Non-pigmented ciliary epithelial cell (primary cell): ENCODE results near the gene PALLD.

Experiments used
- DNase-seq: peaks from one replicate; pipeline ENCODE4 v3.0.0-alpha.2; 2010; ENCODE audit warnings: low read depth

PALLD gene

GRCh38 chr4:168734703-168735678 lies 238.1 kb downstream of the PALLD start:
- no peak for DNase-seq

DNA sequence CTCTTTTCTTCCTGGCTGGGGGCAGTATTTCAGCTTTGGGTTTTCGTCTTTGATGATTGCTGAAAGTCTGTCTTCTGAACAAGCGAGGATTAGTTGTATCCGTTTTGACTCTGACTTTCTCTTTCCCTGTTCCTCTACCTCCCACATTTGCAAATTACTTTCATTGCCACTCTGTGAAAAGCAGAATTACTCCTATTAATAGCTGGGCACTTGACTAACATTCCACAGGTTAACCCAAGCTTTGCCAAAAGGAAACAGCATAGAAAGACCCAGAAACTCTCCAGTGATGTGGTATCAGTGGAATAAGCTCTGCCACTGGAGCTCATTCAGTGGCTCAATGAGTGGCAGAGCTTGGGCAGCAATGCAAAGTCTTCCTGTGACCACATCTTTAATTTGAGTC lies 238.9 kb downstream of the PALLD start:
- DNase-seq: no peak

DNA sequence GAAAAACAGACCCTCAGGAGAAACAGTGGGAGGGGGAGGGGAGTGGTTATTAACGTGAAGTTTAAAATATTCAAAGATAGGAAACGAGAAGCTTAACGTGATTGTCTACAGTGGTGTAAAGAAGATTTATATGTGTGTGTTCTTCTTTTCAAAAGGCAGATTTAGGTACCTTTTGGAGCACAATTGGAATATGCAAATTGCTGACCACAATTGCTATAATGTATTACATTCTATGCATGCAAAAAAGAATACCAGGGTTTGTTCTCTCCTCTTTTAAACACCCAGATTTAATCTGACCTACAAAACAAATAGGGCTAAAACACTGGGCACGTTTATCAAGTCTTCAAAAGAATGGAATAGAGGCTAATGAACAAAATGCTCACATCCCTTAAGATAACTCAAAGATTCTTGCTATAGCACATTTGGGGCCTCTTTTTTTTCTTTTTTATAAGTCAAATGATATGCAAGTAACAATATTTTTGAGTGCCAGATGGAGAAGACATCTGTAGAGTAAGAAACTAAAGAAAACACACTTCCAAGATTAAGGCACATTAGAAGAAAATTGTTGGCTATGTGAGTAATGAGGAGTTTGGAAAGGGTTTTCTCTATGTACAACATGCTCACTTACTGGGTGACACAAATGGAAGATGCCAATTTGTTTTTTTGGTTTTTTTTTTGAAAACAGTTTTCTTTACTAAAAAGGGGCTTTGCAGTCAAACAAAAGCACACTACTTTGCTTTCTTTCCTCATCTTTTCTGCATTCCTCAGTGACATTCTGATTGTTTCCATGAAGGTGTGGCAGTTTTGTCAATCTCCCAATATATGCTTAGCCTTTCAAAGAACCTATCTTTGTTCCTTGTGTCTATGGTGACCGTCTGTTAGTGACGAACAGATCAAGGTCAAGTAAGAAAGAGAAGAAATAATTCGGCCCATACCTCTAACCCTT lies 240.3 kb downstream of the PALLD start:
- DNase-seq: no peak

DNA sequence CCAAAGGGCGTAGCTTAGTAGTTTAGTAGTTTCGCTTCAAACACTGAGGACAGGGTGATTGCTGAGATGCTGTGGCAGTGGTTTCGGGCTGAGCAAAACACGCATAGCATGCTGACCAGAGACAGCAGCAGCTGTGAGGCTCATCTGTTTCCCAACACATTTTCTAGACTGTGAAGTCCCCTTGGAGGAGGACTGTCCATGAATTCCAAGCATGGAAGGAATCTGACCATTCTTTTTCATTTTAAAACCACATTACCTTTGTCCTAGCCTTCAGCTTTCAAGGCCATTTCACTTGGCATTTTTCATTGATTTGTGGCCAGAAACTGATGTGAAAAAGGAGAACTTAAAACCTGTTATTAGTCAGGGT lies 240.9 kb downstream of the PALLD start:
- DNase-seq: no peak

- no peak for DNase-seq
Observed at GRCh38 chr4:168739886-168740285, 243.0 kb downstream of the PALLD start.

- no peak for DNase-seq
Observed at GRCh38 chr4:168740691-168741090, 243.8 kb downstream of the PALLD start.

DNA sequence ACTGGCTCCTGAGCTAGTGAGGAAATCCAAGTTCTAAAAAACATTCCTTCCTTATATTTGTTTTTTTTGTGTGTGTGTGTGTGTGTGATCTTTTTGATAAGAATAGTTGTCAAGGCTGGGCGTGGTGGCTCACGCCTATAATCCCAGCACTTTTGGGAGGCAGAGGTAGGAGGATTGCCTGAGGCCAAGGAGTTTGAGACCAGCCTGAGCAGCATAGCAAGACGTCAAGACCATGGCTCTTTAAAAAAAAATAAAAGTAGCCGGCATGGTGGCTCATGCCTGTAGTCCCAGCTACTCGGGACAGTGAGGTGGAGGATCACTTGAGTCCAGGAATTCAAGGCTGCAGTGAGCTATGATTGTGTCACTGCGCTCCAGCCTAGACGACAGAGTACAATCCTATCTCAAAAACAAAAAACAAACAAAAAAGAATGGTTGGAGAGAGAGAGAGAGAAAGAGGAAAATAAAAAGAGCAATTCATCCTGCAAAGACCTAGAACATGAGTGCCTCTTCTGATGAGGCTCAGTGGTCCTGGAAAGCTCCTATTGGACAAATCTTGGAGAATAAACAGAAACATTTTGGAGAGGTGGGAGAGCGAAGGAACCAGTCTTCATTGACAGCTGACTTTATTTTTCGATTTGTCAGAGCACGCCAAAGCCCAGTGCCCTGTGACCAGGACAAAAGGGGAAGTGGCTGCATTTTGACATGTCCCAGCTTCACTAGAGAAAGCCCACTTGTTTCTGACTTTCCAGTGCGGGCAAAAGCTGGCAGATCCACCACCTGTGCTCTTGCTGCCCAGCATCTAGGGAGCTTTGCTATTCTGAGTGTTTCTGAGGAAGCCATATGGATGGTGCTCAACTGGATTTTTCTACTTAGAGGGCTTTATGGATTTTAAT lies 244.7 kb downstream of the PALLD start:
- no peak for DNase-seq

- no peak for DNase-seq
Observed at GRCh38 chr4:168743131-168743530, 246.3 kb downstream of the PALLD start.

DNA sequence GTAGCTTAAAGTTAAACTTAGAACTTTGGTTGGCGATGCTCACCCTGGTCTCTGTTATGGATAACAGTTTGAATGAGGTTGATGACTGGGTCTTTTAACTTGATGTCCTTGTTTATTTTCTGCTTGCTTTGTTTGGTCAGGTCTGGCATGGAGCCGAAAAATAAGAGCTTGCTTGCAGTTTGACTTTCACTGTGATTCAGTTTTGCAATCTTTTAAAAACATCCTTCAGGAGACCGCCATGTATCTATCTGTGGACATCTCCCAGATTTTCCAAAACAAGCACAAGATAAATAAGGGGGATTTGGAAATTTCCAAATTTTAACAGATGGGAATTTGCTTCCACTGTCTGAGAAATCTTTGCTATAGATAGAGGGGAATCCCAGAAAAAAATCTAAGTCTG lies 246.7 kb downstream of the PALLD start:
- DNase-seq: no peak

- DNase-seq: no peak
Observed at GRCh38 chr4:168744021-168744420, 247.2 kb downstream of the PALLD start.

DNA sequence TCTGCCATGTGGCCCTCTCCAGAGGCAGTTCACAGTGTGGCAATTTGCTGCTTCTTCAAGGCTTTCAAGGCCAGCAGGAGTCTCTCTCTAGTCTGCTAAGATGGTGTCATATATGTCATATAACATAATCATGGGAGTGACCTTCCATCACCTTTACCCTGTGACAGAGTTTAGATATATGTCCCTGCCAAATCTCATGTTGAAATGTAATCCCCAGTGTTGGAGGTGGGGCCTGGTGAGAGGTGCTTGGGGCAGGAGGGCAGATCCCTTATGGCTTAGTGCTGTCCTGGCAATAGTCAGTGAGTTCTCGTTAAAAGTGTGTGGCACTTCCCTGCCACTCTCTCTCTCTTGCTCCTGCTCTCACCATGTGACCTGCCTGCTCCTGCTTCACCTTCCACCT lies 252.0 kb downstream of the PALLD start:
- no peak for DNase-seq

GRCh38 chr4:168751263-168752225 lies 254.7 kb downstream of the PALLD start:
- no peak for DNase-seq

- DNase-seq: no peak
Observed at GRCh38 chr4:168755598-168756477, 259.0 kb downstream of the PALLD start.

GRCh38 chr4:168757500-168757899 lies 260.6 kb downstream of the PALLD start:
- no peak for DNase-seq

DNA sequence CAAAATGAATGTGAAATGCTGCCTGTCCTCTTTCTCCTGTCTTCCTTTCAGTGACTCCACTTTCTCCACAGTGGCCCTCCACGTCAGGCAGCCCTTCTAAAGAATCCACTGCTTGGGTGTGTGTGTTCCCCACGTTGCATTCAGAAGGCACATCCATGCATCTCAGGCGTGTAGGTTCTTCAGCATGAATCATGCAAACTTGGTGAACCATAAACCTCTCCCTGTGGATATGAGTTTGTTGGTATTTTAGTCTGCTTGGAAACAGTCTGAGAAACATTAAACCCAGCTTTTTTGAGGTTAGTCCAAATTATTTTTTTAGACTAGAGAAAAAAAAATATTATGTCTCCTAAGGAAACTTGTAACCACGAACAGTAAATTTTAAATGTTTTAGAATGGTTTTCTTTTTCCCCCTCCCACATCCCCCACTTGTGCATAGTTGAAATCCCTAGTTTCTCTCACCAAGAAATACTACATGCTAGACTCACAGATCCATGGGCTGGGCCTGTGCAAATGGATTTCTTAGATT lies 261.6 kb downstream of the PALLD start:
- DNase-seq: peak; percentile 89

- DNase-seq: no peak
Observed at GRCh38 chr4:168759321-168759720, 262.5 kb downstream of the PALLD start.

DNA sequence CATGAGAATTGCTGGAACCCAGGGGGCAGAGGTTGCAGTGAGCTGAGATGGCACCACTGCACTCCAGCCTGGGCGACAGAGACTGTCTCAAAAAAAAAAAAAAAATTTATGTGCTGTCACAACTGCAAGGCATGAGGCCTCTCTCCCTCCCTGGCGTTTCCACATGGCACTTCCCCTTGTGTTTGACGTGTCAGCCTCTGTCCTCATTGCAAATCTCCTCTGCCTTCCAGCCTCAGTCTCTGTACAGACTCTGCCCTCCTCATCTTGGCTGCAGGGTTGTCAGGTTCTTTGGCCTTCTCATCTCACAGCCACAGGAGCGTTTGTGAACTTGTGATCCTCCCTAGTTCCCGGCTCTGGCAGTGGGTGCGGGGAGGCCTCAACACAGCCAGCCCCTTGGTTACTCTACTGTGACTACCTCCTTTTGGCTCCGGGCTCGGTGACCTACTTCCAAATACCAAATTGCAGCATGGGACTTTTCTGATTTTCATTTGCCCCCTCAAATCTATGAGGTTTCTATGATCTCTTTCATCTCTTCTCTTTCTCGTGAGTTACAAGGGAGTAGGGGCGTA lies 263.2 kb downstream of the PALLD start:
- DNase-seq: no peak

- no peak for DNase-seq
Observed at GRCh38 chr4:168761066-168761465, 264.2 kb downstream of the PALLD start.

- no peak for DNase-seq
Observed at GRCh38 chr4:168765322-168765721, 268.5 kb downstream of the PALLD start.
